IMR-90 (cell line): Measurements from ENCODE around the gene EIF2AK2. TPM values are rescaled to one million over a fixed set of nuclear protein-coding genes. Genes with fewer than 3 reads are reported as not detected.

Source experiments
- ATAC-seq: fragments of 200-7000 bp; cut with Tn5 transposase; 2 replicates; pipeline ENCODE4 v1.9.1; 2020; ENCODE audit warnings: low read depth, mild to moderate bottlenecking, moderate library complexity
- BruUV-seq: library from RNA; stranded (reverse); fragments of 400-500 nt; replicated peaks from 2 replicates; lab custom pipeline; 2021; lab: Mats Ljungman, UMichigan
- CTCF ChIA-PET: fragments of 300-600 bp; formaldehyde crosslinking; extraction: SDS; loops from one replicate; lab custom pipeline; 2021; ENCODE audit warnings: antibody characterized with exemption; lab: Yijun Ruan, JAX
- POLR2A ChIA-PET: fragments of 300-600 bp; sonication (Branson Sonifier 250); formaldehyde crosslinking; loops from one replicate; lab custom pipeline; 2022; ENCODE audit warnings: antibody characterized with exemption; ENCODE audit not compliant: unreplicated experiment; lab: Charles Lee
- DNase-seq: peaks from one replicate; pipeline ENCODE4 v3.0.0; 2013
- H2AFZ ChIP-seq: replicated peaks from 2 replicates; pipeline ENCODE3; 2013; ENCODE audit warnings: low read length, mild to moderate bottlenecking; ENCODE audit not compliant: poor library complexity
- H2AK5ac ChIP-seq: 2 replicates; pipeline ENCODE4 v1.6.1; 2013; ENCODE audit warnings: low read depth, low read length, inconsistent platforms
- H2AK9ac ChIP-seq: replicated peaks from 2 replicates; pipeline ENCODE3; 2013; ENCODE audit warnings: mild to moderate bottlenecking, low read depth, low read length, moderate library complexity; ENCODE audit not compliant: poor library complexity
- H2BK120ac ChIP-seq: 2 replicates; pipeline ENCODE4 v1.6.1; 2013; ENCODE audit warnings: low read depth, low read length, inconsistent platforms
- H2BK15ac ChIP-seq: 3 replicates; pipeline ENCODE4 v1.6.1; 2013; ENCODE audit warnings: low read depth, low read length, inconsistent platforms
- H2BK20ac ChIP-seq: 2 replicates; pipeline ENCODE4 v1.6.1; 2013; ENCODE audit warnings: low read depth, mild to moderate bottlenecking, inconsistent platforms, low read length, moderate library complexity
- H2BK5ac ChIP-seq: 2 replicates; pipeline ENCODE4 v1.6.1; 2013; ENCODE audit warnings: mild to moderate bottlenecking, low read depth, low read length, inconsistent platforms; ENCODE audit not compliant: poor library complexity, severe bottlenecking
- H3K14ac ChIP-seq: replicated peaks from 2 replicates; pipeline ENCODE4 v1.6.1; 2013; ENCODE audit warnings: low read depth, low read length, inconsistent platforms
- H3K18ac ChIP-seq: 2 replicates; pipeline ENCODE4 v1.6.1; 2013; ENCODE audit warnings: low read depth, low read length, control low read depth
- H3K23ac ChIP-seq: 2 replicates; pipeline ENCODE4 v1.6.1; 2013; ENCODE audit warnings: low read depth, low read length, inconsistent platforms
- H3K27ac ChIP-seq: 2 replicates; pipeline ENCODE4 v1.5.1; 2013; ENCODE audit warnings: mild to moderate bottlenecking, control low read depth, low read length; ENCODE audit not compliant: insufficient read depth
- H3K27me3 ChIP-seq: 2 replicates; pipeline ENCODE4 v1.6.1; 2013; ENCODE audit warnings: low read length; ENCODE audit not compliant: control insufficient read depth, insufficient read depth
- H3K36me3 ChIP-seq: 2 replicates; pipeline ENCODE4 v1.6.1; 2013; ENCODE audit warnings: low read length, mixed read lengths; ENCODE audit not compliant: control insufficient read depth, insufficient read depth
- H3K4ac ChIP-seq: 2 replicates; pipeline ENCODE4 v1.6.1; 2013; ENCODE audit warnings: low read depth, low read length, inconsistent platforms
- H3K4me1 ChIP-seq: 2 replicates; pipeline ENCODE4 v1.6.1; 2013; ENCODE audit warnings: low read length, mixed read lengths; ENCODE audit not compliant: control insufficient read depth, insufficient read depth
- H3K4me2 ChIP-seq: 2 replicates; pipeline ENCODE4 v1.6.1; 2013; ENCODE audit warnings: low read depth, mild to moderate bottlenecking, control low read depth, low read length, moderate library complexity
- H3K4me3 ChIP-seq: 2 replicates; pipeline ENCODE4 v1.5.1; 2013; ENCODE audit warnings: low read depth, mild to moderate bottlenecking, control low read depth, low read length, moderate library complexity; ENCODE audit not compliant: insufficient read depth
- H3K56ac ChIP-seq: 2 replicates; pipeline ENCODE4 v1.6.1; 2013; ENCODE audit warnings: low read length, inconsistent platforms; ENCODE audit not compliant: insufficient read depth; ENCODE audit errors: extremely low read depth
- H3K79me1 ChIP-seq, 2 experiments: 2 replicates each; pipeline ENCODE4 v1.6.1; 2013; ENCODE audit warnings: low read length in 2 of 2, inconsistent platforms in 1 of 2, low read depth in 1 of 2
- H3K9ac ChIP-seq: 2 replicates; pipeline ENCODE4 v1.6.1; 2013; ENCODE audit warnings: low read depth, low read length, control low read depth
- H3K9me1 ChIP-seq: 2 replicates; pipeline ENCODE4 v1.6.1; 2013; ENCODE audit warnings: low read length, inconsistent platforms; ENCODE audit not compliant: insufficient read depth
- H3K9me3 ChIP-seq: 2 replicates; pipeline ENCODE4 v1.6.1; 2013; ENCODE audit warnings: low read length; ENCODE audit not compliant: control insufficient read depth, insufficient read depth
- H4K20me1 ChIP-seq: 2 replicates; pipeline ENCODE4 v1.6.1; 2013; ENCODE audit warnings: low read length, inconsistent platforms; ENCODE audit not compliant: insufficient read depth
- H4K5ac ChIP-seq: 2 replicates; pipeline ENCODE4 v1.6.1; 2013; ENCODE audit warnings: mild to moderate bottlenecking, low read depth, low read length, control low read depth
- H4K8ac ChIP-seq, 2 experiments: 2 replicates each; pipeline ENCODE4 v1.6.1; 2013; ENCODE audit warnings: low read depth in 2 of 2, low read length in 2 of 2, control low read depth in 1 of 2, inconsistent platforms in 1 of 2
- H4K91ac ChIP-seq: 2 replicates; pipeline ENCODE4 v1.6.1; 2013; ENCODE audit warnings: low read depth, low read length, inconsistent platforms; ENCODE audit not compliant: insufficient read depth
- RCOR1 ChIP-seq: IDR thresholded peaks from 2 replicates; pipeline ENCODE4 v1.6.1; 2012; ENCODE audit warnings: mild to moderate bottlenecking, low read length, improper control_type of control experiment; ENCODE audit not compliant: insufficient replicate concordance
- WGBS, 2 experiments: methylation state at CpG; one replicate each; pipeline versions ENCODE4 v1.1.5 to v1.1.7; 2013; ENCODE audit warnings: missing lambda C conversion rate in 2 of 2; ENCODE audit not compliant: insufficient read length in 1 of 2; ENCODE audit errors: extremely low coverage in 2 of 2; 5-methylcytosine and 5-hydroxymethylcytosine counted together
- dilution Hi-C: fragments of 300-500 bp; cut with HindIII; formaldehyde crosslinking; loops from one replicate; pipeline ENCODE4 v1.14.3; 2018; ENCODE audit warnings: low sequenced_read_pairs; ENCODE audit not compliant: unreplicated experiment
- in situ Hi-C: fragments of 300-500 bp; cut with MboI; formaldehyde crosslinking; loops from 3 replicates; pipeline ENCODE4 v1.14.3; 2019; ENCODE audit warnings: low sequenced_read_pairs, inconsistent platforms, mixed read lengths
- intact Hi-C: fragments of 100-400 bp; cut with micrococcal nuclease; formaldehyde crosslinking; loops from 2 replicates; pipeline ENCODE4 v1.10.0; 2022
- polyA plus RNA-seq, 3 experiments: library from polyadenylated mRNA; depleted of rRNA; stranded (reverse); fragments of >200 nt; gene quantifications; 2 replicates each; pipeline ENCODE4 v1.2.3, GENCODE V29; 2012; ENCODE audit warnings: low replicate concordance in 1 of 3
- total RNA-seq: library from RNA; depleted of rRNA; stranded (reverse); fragments of >200 nt; gene quantifications from 2 replicates; pipeline ENCODE4 v1.2.3, GENCODE V29; 2012

EIF2AK2 gene
- total and polyA plus RNA-seq, 2 of the 4 experiments (the other 2 are of a cell fraction) = 10.2 to 16.8 TPM

DNA sequence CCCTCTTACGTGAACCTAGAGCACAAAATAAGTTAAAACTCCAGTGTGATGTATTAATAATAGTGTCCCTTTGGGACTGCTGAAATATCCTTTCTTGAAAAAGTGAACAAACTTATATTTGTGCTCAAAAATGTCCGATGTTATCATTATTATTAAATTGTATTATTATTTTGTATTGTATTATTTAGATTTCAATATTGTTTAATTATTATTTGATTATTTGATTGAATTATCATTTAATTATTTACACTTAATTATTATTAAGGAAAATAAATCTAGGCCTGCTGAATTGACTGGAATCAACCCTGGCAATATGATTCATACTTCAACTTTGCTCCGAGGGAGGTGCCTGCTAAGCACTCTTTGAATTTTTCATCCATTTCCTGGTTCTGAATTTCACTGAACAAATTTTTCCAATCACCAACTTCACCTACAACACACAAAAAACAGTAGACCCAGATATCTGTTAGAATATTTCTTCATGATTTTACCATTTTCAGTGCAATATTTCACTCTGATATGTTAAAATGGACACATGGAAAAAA is 10.9 kb upstream of the EIF2AK2 start:
- H2BK5ac ChIP-seq = no peak overlapping the region
- TF ChIP-seq RCOR1 = no peak
- no peak overlapping the region for H3K14ac ChIP-seq
- no peaks in the 10 kb centered on the region for H3K9me1 ChIP-seq
- no TSS peak for BruUV-seq
- intact Hi-C loops = loop anchor here (1.0 to 10.0 kb wide), 4 partner anchors 64 to 727 kb away; partner anchors contain the start of genes CEBPZ, NDUFAF7 and PRKD3
- dilution Hi-C loops = no loop called here
- H3K27ac ChIP-seq = no peak overlapping the region
- H3K4me1 ChIP-seq = 0 out of 2 replicates have a peak, but pooled peaks cover 2% of the 10 kb centered on the region
- H4K20me1 ChIP-seq = no peaks in the 10 kb centered on the region
- H2BK20ac ChIP-seq = no peak overlapping the region
- no peaks in the 10 kb centered on the region for H3K79me1 ChIP-seq
- no peak overlapping the region for H3K4ac ChIP-seq
- H3K9ac ChIP-seq = no peak overlapping the region
- H2BK15ac ChIP-seq = no peak overlapping the region
- no peaks in the 10 kb centered on the region for H3K36me3 ChIP-seq
- ChIA-PET CTCF (interaction anchor here (0.6 to 1.4 kb wide), 2 partner anchors 8 to 710 kb away, joined by 3 to 7 read pairs; no protein-coding TSS in a partner anchor), POLR2A (no interaction called here)
- H3K56ac ChIP-seq = no peak overlapping the region
- WGBS, 2 experiments = no CpG with 5 or more reads among the region's 3 CpGs
- no peak overlapping the region for H2AFZ ChIP-seq
- DNase-seq = no peak
- no peak overlapping the region; a peak in 1 of 4 replicates for H4K8ac ChIP-seq
- no peak overlapping the region for H2AK9ac ChIP-seq
- H3K4me3 ChIP-seq = no peak overlapping the region
- H2AK5ac ChIP-seq = no peak overlapping the region
- no peak overlapping the region for H2BK120ac ChIP-seq
- in situ Hi-C loops = loop anchor here (25.0 kb wide), 1 partner anchor 720 kb away; no protein-coding TSS in a partner anchor
- ATAC-seq = peak; percentile 36; the same call in 1 of the 2 replicates
- no peak overlapping the region for H4K5ac ChIP-seq
- 0 out of 2 replicates have a peak, but pooled peaks cover 1% of the 10 kb centered on the region for H3K9me3 ChIP-seq
- no peaks in the 10 kb centered on the region for H3K27me3 ChIP-seq
- H3K4me2 ChIP-seq = no peak overlapping the region
- H4K91ac ChIP-seq = no peak overlapping the region
- no peak overlapping the region for H3K23ac ChIP-seq
- no peak overlapping the region for H3K18ac ChIP-seq
